Endothelial cell of hepatic sinusoid (primary cell): Measurements from ENCODE around the gene LRRC8E.
"Not testable (repeated sequence)": the region's sequence is repeated elsewhere in the genome, so short reads cannot be mapped to it uniquely, and the experiment has no call there.

ENCODE experiments used
- in situ Hi-C: cut with HindIII; loops from 2 replicates; pipeline ENCODE4 v1.10.0; 2017; ENCODE audit warnings: low sequenced_read_pairs

The LRRC8E gene

GRCh38 chr19:7852851-7853769 is 35.2 kb upstream of the LRRC8E start:
- in situ Hi-C loops, result loop anchor here (5.0 kb wide), 2 partner anchors 69 to 174 kb away; partner anchors contain the start of gene SNAPC2

- in situ Hi-C loops, result loop anchor here (5.0 kb wide), 2 partner anchors 69 to 174 kb away; partner anchors contain the start of gene SNAPC2
Measured at GRCh38 chr19:7853770-7854128, 34.6 kb upstream of the LRRC8E start.

GRCh38 chr19:7855426-7856108 is 32.7 kb upstream of the LRRC8E start:
- in situ Hi-C loops, result no loop called here

GRCh38 chr19:7856109-7856591 is 32.2 kb upstream of the LRRC8E start:
- in situ Hi-C loops, result no loop called here

- in situ Hi-C loops, result no loop called here
Measured at GRCh38 chr19:7856679-7857663, 31.3 kb upstream of the LRRC8E start.

- in situ Hi-C loops, result no loop called here
Measured at GRCh38 chr19:7857727-7858108, 30.6 kb upstream of the LRRC8E start.

GRCh38 chr19:7858109-7858770 is 30.1 kb upstream of the LRRC8E start:
- in situ Hi-C loops, result no loop called here

- in situ Hi-C loops, result not testable (repeated sequence)
Measured at GRCh38 chr19:7859087-7859486, 29.2 kb upstream of the LRRC8E start.

GRCh38 chr19:7859831-7860713 is 28.2 kb upstream of the LRRC8E start:
- in situ Hi-C loops, result no loop called here

GRCh38 chr19:7860714-7861618 is 27.3 kb upstream of the LRRC8E start:
- in situ Hi-C loops, result no loop called here

GRCh38 chr19:7861619-7862412 is 26.5 kb upstream of the LRRC8E start:
- in situ Hi-C loops, result no loop called here

- in situ Hi-C loops, result no loop called here
Measured at GRCh38 chr19:7862413-7862951, 25.8 kb upstream of the LRRC8E start.

- in situ Hi-C loops, result no loop called here
Measured at GRCh38 chr19:7863157-7863970, 24.9 kb upstream of the LRRC8E start.

GRCh38 chr19:7863971-7864689 is 24.2 kb upstream of the LRRC8E start:
- in situ Hi-C loops, result no loop called here

- in situ Hi-C loops, result no loop called here
Measured at GRCh38 chr19:7864690-7865074, 23.6 kb upstream of the LRRC8E start.
